ENCODE measurements around the gene C1orf21.

DNA sequence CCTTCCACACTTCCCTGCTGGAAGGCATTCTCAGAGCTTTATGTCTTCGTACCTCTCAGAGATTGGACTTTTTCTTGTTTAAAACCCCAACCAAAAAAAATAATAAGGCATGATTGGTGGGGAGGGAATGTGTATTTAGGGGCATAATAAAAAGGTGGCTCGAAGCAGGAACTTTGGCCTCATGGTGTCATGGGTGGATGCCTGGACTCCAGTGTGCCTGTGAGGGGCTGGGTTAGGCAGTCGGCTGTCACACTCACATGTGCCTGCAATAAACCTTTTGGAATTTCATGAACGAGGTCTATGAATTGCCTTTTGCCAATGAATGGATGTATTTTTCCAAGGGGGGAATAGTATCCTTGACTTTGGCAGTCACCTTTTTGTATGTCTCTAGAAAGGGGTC, 236.6 kb downstream of the C1orf21 start:
- no peak for TF ChIP-seq EZH2 (IDR thresholded peaks at IDR 0.05; ENCODE audit: low read length, missing control alignments)
- TF ChIP-seq, protein P1, sequence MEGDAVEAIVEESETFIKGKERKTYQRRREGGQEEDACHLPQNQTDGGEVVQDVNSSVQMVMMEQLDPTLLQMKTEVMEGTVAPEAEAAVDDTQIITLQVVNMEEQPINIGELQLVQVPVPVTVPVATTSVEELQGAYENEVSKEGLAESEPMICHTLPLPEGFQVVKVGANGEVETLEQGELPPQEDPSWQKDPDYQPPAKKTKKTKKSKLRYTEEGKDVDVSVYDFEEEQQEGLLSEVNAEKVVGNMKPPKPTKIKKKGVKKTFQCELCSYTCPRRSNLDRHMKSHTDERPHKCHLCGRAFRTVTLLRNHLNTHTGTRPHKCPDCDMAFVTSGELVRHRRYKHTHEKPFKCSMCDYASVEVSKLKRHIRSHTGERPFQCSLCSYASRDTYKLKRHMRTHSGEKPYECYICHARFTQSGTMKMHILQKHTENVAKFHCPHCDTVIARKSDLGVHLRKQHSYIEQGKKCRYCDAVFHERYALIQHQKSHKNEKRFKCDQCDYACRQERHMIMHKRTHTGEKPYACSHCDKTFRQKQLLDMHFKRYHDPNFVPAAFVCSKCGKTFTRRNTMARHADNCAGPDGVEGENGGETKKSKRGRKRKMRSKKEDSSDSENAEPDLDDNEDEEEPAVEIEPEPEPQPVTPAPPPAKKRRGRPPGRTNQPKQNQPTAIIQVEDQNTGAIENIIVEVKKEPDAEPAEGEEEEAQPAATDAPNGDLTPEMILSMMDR (conservative IDR thresholded peaks at IDR 0.05 in 1 of 2, IDR thresholded peaks at IDR 0.05 in 1 of 2; ENCODE audit: low read depth in 1 of 2, low read length in 2 of 2) = no peak

Data from fibroblast of lung (primary cell).